ENCODE data around the gene PDGFD.

The PDGFD gene

GRCh38 chr11:104159356-104159755, 4.6 kb downstream of the PDGFD start:
- no peak for TF ChIP-seq CTCF (conservative IDR thresholded peaks at IDR 0.05; ENCODE audit: control insufficient read depth, insufficient read depth, low read depth, low read length)
- DNase-seq (ENCODE audit: low read depth), result no peak
- H3K4me3 ChIP-seq (ENCODE audit: control insufficient read depth, low read depth, low read length), result no peak overlapping the region

- no peak for DNase-seq (ENCODE audit: low read depth)
- no peak for TF ChIP-seq CTCF (conservative IDR thresholded peaks at IDR 0.05; ENCODE audit: control insufficient read depth, insufficient read depth, low read depth, low read length)
- no peak overlapping the region for H3K4me3 ChIP-seq (ENCODE audit: control insufficient read depth, low read depth, low read length)
These were observed 8.6 kb downstream of the PDGFD start for GRCh38 chr11:104155375-104155774.

- no peak overlapping the region for H3K4me3 ChIP-seq (ENCODE audit: control insufficient read depth, low read depth, low read length)
- TF ChIP-seq CTCF (conservative IDR thresholded peaks at IDR 0.05; ENCODE audit: control insufficient read depth, insufficient read depth, low read depth, low read length), result no peak
- DNase-seq (ENCODE audit: low read depth), result no peak
These were observed 9.7 kb downstream of the PDGFD start for GRCh38 chr11:104154296-104154695.

- DNase-seq (ENCODE audit: low read depth), result no peak
- no peak for TF ChIP-seq CTCF (conservative IDR thresholded peaks at IDR 0.05; ENCODE audit: control insufficient read depth, insufficient read depth, low read depth, low read length)
- no peak overlapping the region for H3K4me3 ChIP-seq (ENCODE audit: control insufficient read depth, low read depth, low read length)
These were observed 10.9 kb downstream of the PDGFD start for GRCh38 chr11:104152941-104153505.

GRCh38 chr11:104151404-104152204, 12.3 kb downstream of the PDGFD start:
- no peak overlapping the region for H3K4me3 ChIP-seq (ENCODE audit: control insufficient read depth, low read depth, low read length)
- DNase-seq (ENCODE audit: low read depth), result peak; percentile 39
- peak; percentile 41 for TF ChIP-seq CTCF (conservative IDR thresholded peaks at IDR 0.05; ENCODE audit: control insufficient read depth, insufficient read depth, low read depth, low read length)

GRCh38 chr11:104148706-104149105, 15.2 kb downstream of the PDGFD start:
- no peak for TF ChIP-seq CTCF (conservative IDR thresholded peaks at IDR 0.05; ENCODE audit: control insufficient read depth, insufficient read depth, low read depth, low read length)
- no peak for DNase-seq (ENCODE audit: low read depth)
- H3K4me3 ChIP-seq (ENCODE audit: control insufficient read depth, low read depth, low read length), result no peak overlapping the region
